Tibial artery (tissue), 4 donors: ENCODE results near the gene RIPOR3.

Experiments
- DNase-seq, 2 donors: peaks; one replicate each; pipeline ENCODE4 v3.0.0-alpha.2; 2019
- H3K27ac ChIP-seq, 2 donors: fragments of 200-600 bp; sonication (generic) in 1 of 2; 1 replicate in 1 of 2; 2 replicates in 1 of 2; pipeline ENCODE4 v1.5.1; 2018 to 2019; ENCODE audit warnings: mild to moderate bottlenecking in 1 of 2
- H3K27me3 ChIP-seq, 2 donors: fragments of 200-600 bp; sonication (generic) in 1 of 2; one replicate each; pipeline versions ENCODE4 v1.5.1 to v1.6.0; 2016 to 2019
- H3K36me3 ChIP-seq, 3 donors: fragments of 200-600 bp; sonication (generic) in 2 of 3; one replicate each; pipeline ENCODE4 v1.5.1; 2016 to 2019; ENCODE audit warnings: mild to moderate bottlenecking in 2 of 3
- H3K4me1 ChIP-seq, 4 donors: fragments of 200-600 bp; sonication (generic) in 2 of 4; 1 replicate in 3 of 4; 2 replicates in 1 of 4; pipeline ENCODE4 v1.5.1; 2016 to 2019
- H3K4me3 ChIP-seq, 2 donors: fragments of 200-600 bp; sonication (generic) in 1 of 2; 1 replicate in 1 of 2; 2 replicates in 1 of 2; pipeline ENCODE4 v1.5.1; 2018 to 2019; ENCODE audit warnings: mild to moderate bottlenecking in 2 of 2
- H3K9me3 ChIP-seq, 3 donors: fragments of 200-600 bp; sonication (generic) in 1 of 3; one replicate each; pipeline ENCODE4 v1.5.1; 2016 to 2019
- intact Hi-C: fragments of 100-400 bp; cut with DNase I; formaldehyde crosslinking; loops from one replicate; pipeline ENCODE4 v1.15.0; 2023; ENCODE audit warnings: low total_unique reads
- TF ChIP-seq, protein P1 (sequence below), 2 experiments: fragments of 200-600 bp in 1 of 2; fragments of 450-650 bp in 1 of 2; IDR thresholded peaks; one replicate each; pipeline ENCODE4 v1.5.1; 2017 to 2019; ENCODE audit warnings: antibody characterized with exemption in 2 of 2, mild to moderate bottlenecking in 1 of 2, moderate library complexity in 1 of 2

RIPOR3 gene

GRCh38 chr20:50632701-50633100 lies 58.6 kb downstream of the RIPOR3 start:
- no peak overlapping the region for H3K4me3 ChIP-seq
- intact Hi-C loops: no loop called here
- H3K9me3 ChIP-seq: no peaks in the 10 kb centered on the region
- no peak for DNase-seq
- H3K27me3 ChIP-seq: no peaks in the 10 kb centered on the region
- TF ChIP-seq, protein P1, sequence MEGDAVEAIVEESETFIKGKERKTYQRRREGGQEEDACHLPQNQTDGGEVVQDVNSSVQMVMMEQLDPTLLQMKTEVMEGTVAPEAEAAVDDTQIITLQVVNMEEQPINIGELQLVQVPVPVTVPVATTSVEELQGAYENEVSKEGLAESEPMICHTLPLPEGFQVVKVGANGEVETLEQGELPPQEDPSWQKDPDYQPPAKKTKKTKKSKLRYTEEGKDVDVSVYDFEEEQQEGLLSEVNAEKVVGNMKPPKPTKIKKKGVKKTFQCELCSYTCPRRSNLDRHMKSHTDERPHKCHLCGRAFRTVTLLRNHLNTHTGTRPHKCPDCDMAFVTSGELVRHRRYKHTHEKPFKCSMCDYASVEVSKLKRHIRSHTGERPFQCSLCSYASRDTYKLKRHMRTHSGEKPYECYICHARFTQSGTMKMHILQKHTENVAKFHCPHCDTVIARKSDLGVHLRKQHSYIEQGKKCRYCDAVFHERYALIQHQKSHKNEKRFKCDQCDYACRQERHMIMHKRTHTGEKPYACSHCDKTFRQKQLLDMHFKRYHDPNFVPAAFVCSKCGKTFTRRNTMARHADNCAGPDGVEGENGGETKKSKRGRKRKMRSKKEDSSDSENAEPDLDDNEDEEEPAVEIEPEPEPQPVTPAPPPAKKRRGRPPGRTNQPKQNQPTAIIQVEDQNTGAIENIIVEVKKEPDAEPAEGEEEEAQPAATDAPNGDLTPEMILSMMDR (IDR thresholded peaks at IDR 0.05): no peak
- H3K36me3 ChIP-seq: no peaks in the 10 kb centered on the region
- no peak overlapping the region for H3K27ac ChIP-seq
- H3K4me1 ChIP-seq: peaks cover 0 to 22% (median 20%) of the 10 kb centered on the region in 4 donors

GRCh38 chr20:50632236-50632635 lies 59.1 kb downstream of the RIPOR3 start:
- intact Hi-C loops: no loop called here

GRCh38 chr20:50630578-50631263 lies 60.6 kb downstream of the RIPOR3 start:
- Histone ChIP-seq H3K27me3 (no peaks in the 10 kb centered on the region), H3K4me3 (no peak overlapping the region), H3K27ac (no peak overlapping the region), H3K9me3 (no peaks in the 10 kb centered on the region), H3K4me1 (peaks cover 0 to 8% (median 6%) of the 10 kb centered on the region in 4 donors), H3K36me3 (no peaks in the 10 kb centered on the region)
- no peak for DNase-seq
- TF ChIP-seq, protein P1 (IDR thresholded peaks at IDR 0.05): no peak
- intact Hi-C loops: no loop called here

More at GRCh38 chr20:50632236-50632635, 59.1 kb downstream of the RIPOR3 start:
- Histone ChIP-seq H3K27ac (no peak overlapping the region), H3K4me3 (no peak overlapping the region), H3K36me3 (no peaks in the 10 kb centered on the region), H3K4me1 (peaks cover 0 to 19% (median 18%) of the 10 kb centered on the region in 4 donors), H3K9me3 (no peaks in the 10 kb centered on the region), H3K27me3 (no peaks in the 10 kb centered on the region)
- DNase-seq: no peak
- TF ChIP-seq, protein P1 (IDR thresholded peaks at IDR 0.05): no peak

DNA sequence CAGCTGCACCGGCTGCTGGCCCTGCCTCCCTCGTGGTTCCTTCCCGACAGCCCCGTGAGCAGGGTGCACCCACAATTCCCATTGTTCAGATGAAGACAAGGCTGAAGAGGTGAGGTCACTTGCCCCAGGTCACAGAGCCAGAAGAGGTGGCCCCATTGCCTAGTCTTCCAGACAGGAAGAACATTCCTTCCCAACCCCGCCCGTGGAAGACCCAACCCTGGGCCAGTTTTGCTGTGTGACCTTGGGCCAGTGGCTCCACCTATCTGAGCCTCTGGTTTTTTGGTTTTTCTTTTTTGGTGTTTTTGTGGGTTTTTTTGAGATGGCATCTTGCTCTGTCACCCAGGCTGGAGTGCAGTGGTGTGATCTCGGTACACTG lies 61.7 kb downstream of the RIPOR3 start:
- intact Hi-C loops: loop anchor here (5.0 kb wide), 1 partner anchor 113 kb away; no protein-coding TSS in a partner anchor
- TF ChIP-seq, protein P1 (IDR thresholded peaks at IDR 0.05): no peak
- DNase-seq: no peak
- H3K4me1 ChIP-seq: peaks cover 0 to 7% (median 4%) of the 10 kb centered on the region in 4 donors
- no peaks in the 10 kb centered on the region for H3K9me3 ChIP-seq
- no peaks in the 10 kb centered on the region for H3K36me3 ChIP-seq
- H3K27ac ChIP-seq: no peak overlapping the region
- H3K4me3 ChIP-seq: no peak overlapping the region
- H3K27me3 ChIP-seq: no peaks in the 10 kb centered on the region

GRCh38 chr20:50628853-50629669 lies 62.3 kb downstream of the RIPOR3 start:
- DNase-seq: no peak
- no peaks in the 10 kb centered on the region for H3K27me3 ChIP-seq
- H3K36me3 ChIP-seq: no peaks in the 10 kb centered on the region
- peaks cover 0 to 7% (median 4%) of the 10 kb centered on the region in 4 donors for H3K4me1 ChIP-seq
- no peak overlapping the region for H3K27ac ChIP-seq
- H3K9me3 ChIP-seq: no peaks in the 10 kb centered on the region
- intact Hi-C loops: loop anchor here (5.0 kb wide), 1 partner anchor 113 kb away; no protein-coding TSS in a partner anchor
- no peak overlapping the region for H3K4me3 ChIP-seq
- TF ChIP-seq, protein P1 (IDR thresholded peaks at IDR 0.05): no peak
